ENCODE data around the gene TRPM3. TPM values are rescaled to one million over a fixed set of nuclear protein-coding genes. Genes with fewer than 3 reads are reported as not detected.

The TRPM3 gene
- total and polyA plus RNA-seq, 2 of the 13 experiments (the other 11 are each of a cell fraction or from before 2014, with no cell fraction given) = not detected

DNA sequence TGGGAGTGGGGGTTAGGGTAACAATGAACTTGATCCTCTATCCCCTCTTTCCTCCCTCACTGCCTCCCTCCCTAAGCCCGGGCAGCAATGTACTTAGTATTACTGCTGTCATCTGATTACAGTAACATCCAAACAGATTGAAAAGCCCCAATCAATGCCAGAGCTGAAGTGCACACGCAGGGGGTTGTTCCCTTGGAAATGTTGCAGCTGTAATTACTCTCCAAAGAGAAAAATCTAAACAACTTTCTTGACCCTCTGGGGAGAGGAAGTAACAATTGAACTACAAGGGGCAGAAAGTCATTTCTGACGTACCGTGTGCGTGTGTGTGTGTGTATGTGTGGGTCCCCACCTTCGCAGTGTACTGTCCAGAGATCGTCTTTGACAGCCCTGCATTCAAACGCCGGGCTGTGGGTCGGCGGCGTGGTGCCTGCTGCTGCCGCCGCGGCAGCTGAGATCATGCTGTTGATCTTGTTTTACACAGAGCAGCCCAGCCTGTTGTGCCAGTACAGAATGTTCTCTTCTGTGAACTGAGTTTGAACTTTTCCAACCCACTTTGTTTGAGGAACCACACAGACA lies 640.9 kb downstream of the TRPM3 start (continued):
- no peak for TF ChIP-seq MAFF (IDR thresholded peaks at IDR 0.05; ENCODE audit: low read depth, low read length)
- no peak for TF ChIP-seq PPARG (CRISPR knock-in tag; conservative IDR thresholded peaks at IDR 0.05)
- no peak for TF ChIP-seq ZNF607 (CRISPR knock-in tag; IDR thresholded peaks at IDR 0.05; ENCODE audit: borderline replicate concordance)
- TF ChIP-seq, protein P1, sequence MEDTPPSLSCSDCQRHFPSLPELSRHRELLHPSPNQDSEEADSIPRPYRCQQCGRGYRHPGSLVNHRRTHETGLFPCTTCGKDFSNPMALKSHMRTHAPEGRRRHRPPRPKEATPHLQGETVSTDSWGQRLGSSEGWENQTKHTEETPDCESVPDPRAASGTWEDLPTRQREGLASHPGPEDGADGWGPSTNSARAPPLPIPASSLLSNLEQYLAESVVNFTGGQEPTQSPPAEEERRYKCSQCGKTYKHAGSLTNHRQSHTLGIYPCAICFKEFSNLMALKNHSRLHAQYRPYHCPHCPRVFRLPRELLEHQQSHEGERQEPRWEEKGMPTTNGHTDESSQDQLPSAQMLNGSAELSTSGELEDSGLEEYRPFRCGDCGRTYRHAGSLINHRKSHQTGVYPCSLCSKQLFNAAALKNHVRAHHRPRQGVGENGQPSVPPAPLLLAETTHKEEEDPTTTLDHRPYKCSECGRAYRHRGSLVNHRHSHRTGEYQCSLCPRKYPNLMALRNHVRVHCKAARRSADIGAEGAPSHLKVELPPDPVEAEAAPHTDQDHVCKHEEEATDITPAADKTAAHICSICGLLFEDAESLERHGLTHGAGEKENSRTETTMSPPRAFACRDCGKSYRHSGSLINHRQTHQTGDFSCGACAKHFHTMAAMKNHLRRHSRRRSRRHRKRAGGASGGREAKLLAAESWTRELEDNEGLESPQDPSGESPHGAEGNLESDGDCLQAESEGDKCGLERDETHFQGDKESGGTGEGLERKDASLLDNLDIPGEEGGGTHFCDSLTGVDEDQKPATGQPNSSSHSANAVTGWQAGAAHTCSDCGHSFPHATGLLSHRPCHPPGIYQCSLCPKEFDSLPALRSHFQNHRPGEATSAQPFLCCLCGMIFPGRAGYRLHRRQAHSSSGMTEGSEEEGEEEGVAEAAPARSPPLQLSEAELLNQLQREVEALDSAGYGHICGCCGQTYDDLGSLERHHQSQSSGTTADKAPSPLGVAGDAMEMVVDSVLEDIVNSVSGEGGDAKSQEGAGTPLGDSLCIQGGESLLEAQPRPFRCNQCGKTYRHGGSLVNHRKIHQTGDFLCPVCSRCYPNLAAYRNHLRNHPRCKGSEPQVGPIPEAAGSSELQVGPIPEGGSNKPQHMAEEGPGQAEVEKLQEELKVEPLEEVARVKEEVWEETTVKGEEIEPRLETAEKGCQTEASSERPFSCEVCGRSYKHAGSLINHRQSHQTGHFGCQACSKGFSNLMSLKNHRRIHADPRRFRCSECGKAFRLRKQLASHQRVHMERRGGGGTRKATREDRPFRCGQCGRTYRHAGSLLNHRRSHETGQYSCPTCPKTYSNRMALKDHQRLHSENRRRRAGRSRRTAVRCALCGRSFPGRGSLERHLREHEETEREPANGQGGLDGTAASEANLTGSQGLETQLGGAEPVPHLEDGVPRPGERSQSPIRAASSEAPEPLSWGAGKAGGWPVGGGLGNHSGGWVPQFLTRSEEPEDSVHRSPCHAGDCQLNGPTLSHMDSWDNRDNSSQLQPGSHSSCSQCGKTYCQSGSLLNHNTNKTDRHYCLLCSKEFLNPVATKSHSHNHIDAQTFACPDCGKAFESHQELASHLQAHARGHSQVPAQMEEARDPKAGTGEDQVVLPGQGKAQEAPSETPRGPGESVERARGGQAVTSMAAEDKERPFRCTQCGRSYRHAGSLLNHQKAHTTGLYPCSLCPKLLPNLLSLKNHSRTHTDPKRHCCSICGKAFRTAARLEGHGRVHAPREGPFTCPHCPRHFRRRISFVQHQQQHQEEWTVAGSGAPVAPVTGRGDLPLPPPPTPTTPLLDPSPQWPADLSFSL (CRISPR knock-in tag; IDR thresholded peaks at IDR 0.05) = peak; percentile 52; the same call in 1 of the 2 replicates
- no peak for TF ChIP-seq HNF4G (IDR thresholded peaks at IDR 0.05; ENCODE audit: borderline replicate concordance, low read depth, low read length)
- TF ChIP-seq HNF4G (CRISPR knock-in tag; IDR thresholded peaks at IDR 0.05; ENCODE audit: borderline replicate concordance, low read depth) = no peak
- TF ChIP-seq, protein P2, sequence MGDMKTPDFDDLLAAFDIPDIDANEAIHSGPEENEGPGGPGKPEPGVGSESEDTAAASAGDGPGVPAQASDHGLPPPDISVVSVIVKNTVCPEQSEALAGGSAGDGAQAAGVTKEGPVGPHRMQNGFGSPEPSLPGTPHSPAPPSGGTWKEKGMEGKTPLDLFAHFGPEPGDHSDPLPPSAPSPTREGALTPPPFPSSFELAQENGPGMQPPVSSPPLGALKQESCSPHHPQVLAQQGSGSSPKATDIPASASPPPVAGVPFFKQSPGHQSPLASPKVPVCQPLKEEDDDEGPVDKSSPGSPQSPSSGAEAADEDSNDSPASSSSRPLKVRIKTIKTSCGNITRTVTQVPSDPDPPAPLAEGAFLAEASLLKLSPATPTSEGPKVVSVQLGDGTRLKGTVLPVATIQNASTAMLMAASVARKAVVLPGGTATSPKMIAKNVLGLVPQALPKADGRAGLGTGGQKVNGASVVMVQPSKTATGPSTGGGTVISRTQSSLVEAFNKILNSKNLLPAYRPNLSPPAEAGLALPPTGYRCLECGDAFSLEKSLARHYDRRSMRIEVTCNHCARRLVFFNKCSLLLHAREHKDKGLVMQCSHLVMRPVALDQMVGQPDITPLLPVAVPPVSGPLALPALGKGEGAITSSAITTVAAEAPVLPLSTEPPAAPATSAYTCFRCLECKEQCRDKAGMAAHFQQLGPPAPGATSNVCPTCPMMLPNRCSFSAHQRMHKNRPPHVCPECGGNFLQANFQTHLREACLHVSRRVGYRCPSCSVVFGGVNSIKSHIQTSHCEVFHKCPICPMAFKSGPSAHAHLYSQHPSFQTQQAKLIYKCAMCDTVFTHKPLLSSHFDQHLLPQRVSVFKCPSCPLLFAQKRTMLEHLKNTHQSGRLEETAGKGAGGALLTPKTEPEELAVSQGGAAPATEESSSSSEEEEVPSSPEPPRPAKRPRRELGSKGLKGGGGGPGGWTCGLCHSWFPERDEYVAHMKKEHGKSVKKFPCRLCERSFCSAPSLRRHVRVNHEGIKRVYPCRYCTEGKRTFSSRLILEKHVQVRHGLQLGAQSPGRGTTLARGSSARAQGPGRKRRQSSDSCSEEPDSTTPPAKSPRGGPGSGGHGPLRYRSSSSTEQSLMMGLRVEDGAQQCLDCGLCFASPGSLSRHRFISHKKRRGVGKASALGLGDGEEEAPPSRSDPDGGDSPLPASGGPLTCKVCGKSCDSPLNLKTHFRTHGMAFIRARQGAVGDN (CRISPR knock-in tag; IDR thresholded peaks at IDR 0.05) = peak; percentile 46
- no peak for TF ChIP-seq ZNF124 (CRISPR knock-in tag; IDR thresholded peaks at IDR 0.05)
- TF ChIP-seq HNRNPLL (IDR thresholded peaks at IDR 0.05; ENCODE audit: low read depth, low read length, poor library complexity, severe bottlenecking) = peak; percentile 42
- TF ChIP-seq, protein P3, sequence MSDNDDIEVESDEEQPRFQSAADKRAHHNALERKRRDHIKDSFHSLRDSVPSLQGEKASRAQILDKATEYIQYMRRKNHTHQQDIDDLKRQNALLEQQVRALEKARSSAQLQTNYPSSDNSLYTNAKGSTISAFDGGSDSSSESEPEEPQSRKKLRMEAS (IDR thresholded peaks at IDR 0.05) = 0 out of 2 replicates have a peak, but pooled peaks have one; percentile 36
- TF ChIP-seq ZSCAN25 (CRISPR knock-in tag; IDR thresholded peaks at IDR 0.05) = no peak
- TF ChIP-seq FOSL2 (CRISPR knock-in tag; IDR thresholded peaks at IDR 0.05) = no peak
- TF ChIP-seq ZFP90 (CRISPR knock-in tag; IDR thresholded peaks at IDR 0.05; ENCODE audit: borderline replicate concordance) = no peak
- TF ChIP-seq, protein P4, sequence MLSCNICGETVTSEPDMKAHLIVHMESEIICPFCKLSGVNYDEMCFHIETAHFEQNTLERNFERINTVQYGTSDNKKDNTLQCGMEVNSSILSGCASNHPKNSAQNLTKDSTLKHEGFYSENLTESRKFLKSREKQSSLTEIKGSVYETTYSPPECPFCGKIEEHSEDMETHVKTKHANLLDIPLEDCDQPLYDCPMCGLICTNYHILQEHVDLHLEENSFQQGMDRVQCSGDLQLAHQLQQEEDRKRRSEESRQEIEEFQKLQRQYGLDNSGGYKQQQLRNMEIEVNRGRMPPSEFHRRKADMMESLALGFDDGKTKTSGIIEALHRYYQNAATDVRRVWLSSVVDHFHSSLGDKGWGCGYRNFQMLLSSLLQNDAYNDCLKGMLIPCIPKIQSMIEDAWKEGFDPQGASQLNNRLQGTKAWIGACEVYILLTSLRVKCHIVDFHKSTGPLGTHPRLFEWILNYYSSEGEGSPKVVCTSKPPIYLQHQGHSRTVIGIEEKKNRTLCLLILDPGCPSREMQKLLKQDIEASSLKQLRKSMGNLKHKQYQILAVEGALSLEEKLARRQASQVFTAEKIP (CRISPR knock-in tag; IDR thresholded peaks at IDR 0.05; ENCODE audit: borderline replicate concordance) = no peak
- 0 out of 2 replicates have a peak, but pooled peaks have one; percentile 33 for TF ChIP-seq KDM2A (CRISPR knock-in tag; IDR thresholded peaks at IDR 0.05; ENCODE audit: borderline replicate concordance, low read depth)
- TF ChIP-seq MTF2 (CRISPR knock-in tag; IDR thresholded peaks at IDR 0.05; ENCODE audit: borderline replicate concordance) = peak; percentile 67; the same call in 1 of the 2 replicates
- TF ChIP-seq ZNF232 (CRISPR knock-in tag; IDR thresholded peaks at IDR 0.05; ENCODE audit: borderline replicate concordance) = no peak

Measured in HepG2 (cell line).